K562 (cell line): ENCODE data around the gene OR2W1. TPM values are rescaled to one million over a fixed set of nuclear protein-coding genes. Genes with fewer than 3 reads are reported as not detected.

Experiments used
- BRD4 ChIP-seq: fragments of 200-600 bp; sonication (generic); IDR thresholded peaks from 2 replicates; pipeline ENCODE4 v1.6.1; 2017; ENCODE audit warnings: inconsistent platforms
- CSDE1 ChIP-seq, 2 experiments: fragments of 450-650 bp; IDR thresholded peaks; 2 replicates each; pipeline ENCODE4 v1.6.1; 2016; ENCODE audit warnings: mild to moderate bottlenecking in 1 of 2
- HDAC1 ChIP-seq, 2 experiments: fragments of 450-650 bp; IDR thresholded peaks; 2 replicates each; pipeline ENCODE4 v1.6.1; 2016 to 2017; ENCODE audit warnings: inconsistent platforms in 1 of 2, mild to moderate bottlenecking in 1 of 2, moderate library complexity in 1 of 2
- MTA3 ChIP-seq: fragments of 450-650 bp; formaldehyde crosslinking; IDR thresholded peaks from 2 replicates; pipeline ENCODE4 v1.6.1; 2017; ENCODE audit warnings: mild to moderate bottlenecking, borderline replicate concordance
- POLR2G ChIP-seq: fragments of 200-400 bp; formaldehyde crosslinking; IDR thresholded peaks from 2 replicates; pipeline ENCODE4 v1.6.1; 2017; ENCODE audit warnings: low read depth, mild to moderate bottlenecking, antibody characterized with exemption, low read length, moderate library complexity
- SRF ChIP-seq, 2 experiments: fragments of 250-450, 450-650 bp in 1 of 2; sonication (Bioruptor Pico) in 1 of 2; sonication (generic) in 1 of 2; formaldehyde crosslinking; IDR thresholded peaks; 2 replicates each; pipeline versions ENCODE4 v1.5.0 to v1.5.1; 2020 to 2022; ENCODE audit warnings: mild to moderate bottlenecking in 1 of 2, missing genetic modification reagents in 1 of 2
- ZBTB1 ChIP-seq: sonication (generic); formaldehyde crosslinking; IDR thresholded peaks from 2 replicates; pipeline ENCODE4 v1.8.1; 2023; ENCODE audit warnings: missing genetic modification reagents, low read depth, mild to moderate bottlenecking, borderline replicate concordance
- ZNF143 ChIP-seq: sonication (generic); formaldehyde crosslinking; IDR thresholded peaks from 2 replicates; pipeline ENCODE4 v1.9.0; 2022; ENCODE audit warnings: mild to moderate bottlenecking, missing genetic modification reagents
- ZNF197 ChIP-seq: fragments of 200-800 bp; sonication (Bioruptor generic); IDR thresholded peaks from 2 replicates; pipeline ENCODE4 v1.6.1; 2016; ENCODE audit warnings: low read depth, missing genetic modification characterization, missing compliant biosample characterization
- polyA plus RNA-seq, 8 experiments: library from polyadenylated mRNA; depleted of rRNA in 4 of 8; stranded (reverse) in 5 of 8; unstranded in 3 of 8; fragments of >200 nt; fragmentation: Nextera tagmentation in 2 of 8; fragmentation: Illumina TruSeq in 1 of 8; extraction: Ambion mirVana in 2 of 8; extraction: Trizol in 1 of 8; gene quantifications; 2 replicates each; pipeline versions ENCODE4 v1.2.1 to v1.2.3, GENCODE V29; 2011 to 2014; ENCODE audit warnings: inconsistent platforms in 1 of 8, missing spikeins in 1 of 8
- total RNA-seq, 7 experiments: library from RNA; depleted of rRNA in 6 of 7; stranded (reverse); fragments of >200 nt in 6 of 7; fragmentation: Illumina TruSeq in 2 of 7; extraction: Trizol in 2 of 7; gene quantifications; 2 replicates each; pipeline versions ENCODE4 v1.2.1 to v1.2.3, GENCODE V29; 2011 to 2021; ENCODE audit warnings: low replicate concordance in 1 of 7
- TF ChIP-seq, protein P1 (sequence below), 2 experiments: fragments of 450-650 bp in 1 of 2; sonication (generic) in 1 of 2; formaldehyde crosslinking in 1 of 2; IDR thresholded peaks; 2 replicates each; pipeline versions ENCODE4 v1.7.1 to v1.9.0; 2016 to 2022; ENCODE audit warnings: inconsistent platforms in 1 of 2, mild to moderate bottlenecking in 1 of 2, missing genetic modification reagents in 1 of 2
- TF ChIP-seq, protein P2 (sequence below): fragments of 450-650 bp; IDR thresholded peaks from 2 replicates; pipeline ENCODE4 v1.6.1; 2014; ENCODE audit warnings: low read depth, mild to moderate bottlenecking, moderate library complexity, borderline replicate concordance

The OR2W1 gene
- total and polyA plus RNA-seq, 9 of the 15 experiments (the other 6 are each of a cell fraction or from before 2014, with no cell fraction given), result not detected

DNA sequence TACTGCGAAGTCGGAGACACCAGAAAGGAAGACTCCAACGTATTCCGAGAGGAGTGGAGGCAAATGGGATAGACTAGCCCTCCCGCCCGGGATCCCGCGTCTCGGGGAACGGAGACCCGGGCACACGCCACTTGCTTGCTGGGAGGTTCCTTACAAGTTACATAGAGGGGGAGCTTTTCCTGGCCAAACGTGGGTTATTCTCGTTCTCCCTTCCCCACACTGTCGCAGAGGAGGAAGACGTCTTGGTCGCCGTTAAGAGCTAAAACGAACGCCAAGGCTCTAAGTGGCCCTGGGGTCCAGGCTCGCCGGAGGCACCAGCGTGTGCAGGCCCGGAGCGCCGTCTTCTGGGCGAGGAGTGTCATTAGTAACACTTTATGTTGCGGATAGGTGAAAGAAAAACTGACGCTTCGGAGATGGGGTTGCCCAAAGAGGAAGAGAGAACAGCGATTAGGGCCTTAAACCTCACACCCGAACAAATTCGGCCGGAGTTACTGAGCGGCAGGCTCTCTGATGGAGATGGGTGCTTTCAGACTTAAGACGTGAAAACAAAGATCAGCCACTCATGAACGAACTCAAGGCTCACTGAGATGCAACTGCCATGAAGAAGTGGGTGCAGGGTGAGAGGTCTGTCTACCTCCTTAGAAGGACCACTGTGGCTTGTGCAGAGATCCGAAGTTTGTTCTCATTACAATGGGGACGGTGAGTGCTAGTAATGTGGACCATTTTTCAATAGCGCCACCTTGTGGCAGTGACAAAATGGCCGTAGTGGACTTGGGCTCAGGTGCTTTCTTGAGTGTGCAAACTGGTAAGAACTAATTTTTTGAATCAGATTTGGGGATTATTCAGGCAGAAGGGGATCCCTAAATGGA lies 28.2 kb downstream of the OR2W1 start (continued):
- TF ChIP-seq, protein P1, sequence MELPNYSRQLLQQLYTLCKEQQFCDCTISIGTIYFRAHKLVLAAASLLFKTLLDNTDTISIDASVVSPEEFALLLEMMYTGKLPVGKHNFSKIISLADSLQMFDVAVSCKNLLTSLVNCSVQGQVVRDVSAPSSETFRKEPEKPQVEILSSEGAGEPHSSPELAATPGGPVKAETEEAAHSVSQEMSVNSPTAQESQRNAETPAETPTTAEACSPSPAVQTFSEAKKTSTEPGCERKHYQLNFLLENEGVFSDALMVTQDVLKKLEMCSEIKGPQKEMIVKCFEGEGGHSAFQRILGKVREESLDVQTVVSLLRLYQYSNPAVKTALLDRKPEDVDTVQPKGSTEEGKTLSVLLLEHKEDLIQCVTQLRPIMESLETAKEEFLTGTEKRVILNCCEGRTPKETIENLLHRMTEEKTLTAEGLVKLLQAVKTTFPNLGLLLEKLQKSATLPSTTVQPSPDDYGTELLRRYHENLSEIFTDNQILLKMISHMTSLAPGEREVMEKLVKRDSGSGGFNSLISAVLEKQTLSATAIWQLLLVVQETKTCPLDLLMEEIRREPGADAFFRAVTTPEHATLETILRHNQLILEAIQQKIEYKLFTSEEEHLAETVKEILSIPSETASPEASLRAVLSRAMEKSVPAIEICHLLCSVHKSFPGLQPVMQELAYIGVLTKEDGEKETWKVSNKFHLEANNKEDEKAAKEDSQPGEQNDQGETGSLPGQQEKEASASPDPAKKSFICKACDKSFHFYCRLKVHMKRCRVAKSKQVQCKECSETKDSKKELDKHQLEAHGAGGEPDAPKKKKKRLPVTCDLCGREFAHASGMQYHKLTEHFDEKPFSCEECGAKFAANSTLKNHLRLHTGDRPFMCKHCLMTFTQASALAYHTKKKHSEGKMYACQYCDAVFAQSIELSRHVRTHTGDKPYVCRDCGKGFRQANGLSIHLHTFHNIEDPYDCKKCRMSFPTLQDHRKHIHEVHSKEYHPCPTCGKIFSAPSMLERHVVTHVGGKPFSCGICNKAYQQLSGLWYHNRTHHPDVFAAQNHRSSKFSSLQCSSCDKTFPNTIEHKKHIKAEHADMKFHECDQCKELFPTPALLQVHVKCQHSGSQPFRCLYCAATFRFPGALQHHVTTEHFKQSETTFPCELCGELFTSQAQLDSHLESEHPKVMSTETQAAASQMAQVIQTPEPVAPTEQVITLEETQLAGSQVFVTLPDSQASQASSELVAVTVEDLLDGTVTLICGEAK (IDR thresholded peaks at IDR 0.05), result 0 out of 2 replicates have a peak, but pooled peaks have one; percentile 55
- TF ChIP-seq, protein P1 (CRISPR knock-in tag; IDR thresholded peaks at IDR 0.05), result no peak
- TF ChIP-seq ZNF197 (CRISPR knock-in tag) (no peak), POLR2G (peak; percentile 60), MTA3 (peak; percentile 67; the same call in 1 of the 2 replicates), ZNF143 (CRISPR knock-in tag) (no peak), ZBTB1 (CRISPR knock-in tag) (no peak), BRD4 (peak; percentile 54; the same call in 1 of the 2 replicates), SRF (CRISPR knock-in tag; IDR thresholded peaks at IDR 0.05) (0 out of 4 replicates have a peak, but pooled peaks of 1 of the 2 experiments have one; percentile 9), CSDE1 (IDR thresholded peaks at IDR 0.05) (no peak), HDAC1 (IDR thresholded peaks at IDR 0.05) (peak in 1 of 2 experiments; percentile 22; a peak in 2 of 4 replicates)
- TF ChIP-seq, protein P2, sequence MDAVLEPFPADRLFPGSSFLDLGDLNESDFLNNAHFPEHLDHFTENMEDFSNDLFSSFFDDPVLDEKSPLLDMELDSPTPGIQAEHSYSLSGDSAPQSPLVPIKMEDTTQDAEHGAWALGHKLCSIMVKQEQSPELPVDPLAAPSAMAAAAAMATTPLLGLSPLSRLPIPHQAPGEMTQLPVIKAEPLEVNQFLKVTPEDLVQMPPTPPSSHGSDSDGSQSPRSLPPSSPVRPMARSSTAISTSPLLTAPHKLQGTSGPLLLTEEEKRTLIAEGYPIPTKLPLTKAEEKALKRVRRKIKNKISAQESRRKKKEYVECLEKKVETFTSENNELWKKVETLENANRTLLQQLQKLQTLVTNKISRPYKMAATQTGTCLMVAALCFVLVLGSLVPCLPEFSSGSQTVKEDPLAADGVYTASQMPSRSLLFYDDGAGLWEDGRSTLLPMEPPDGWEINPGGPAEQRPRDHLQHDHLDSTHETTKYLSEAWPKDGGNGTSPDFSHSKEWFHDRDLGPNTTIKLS, result peak; percentile 41; the same call in 1 of the 2 replicates
